ENCODE data around the gene SMYD3. TPM values are rescaled to one million over a fixed set of nuclear protein-coding genes. Genes with fewer than 3 reads are reported as not detected.

SMYD3 gene
- total RNA-seq, 1 donor from 2014 or later, result 35.4 TPM

DNA sequence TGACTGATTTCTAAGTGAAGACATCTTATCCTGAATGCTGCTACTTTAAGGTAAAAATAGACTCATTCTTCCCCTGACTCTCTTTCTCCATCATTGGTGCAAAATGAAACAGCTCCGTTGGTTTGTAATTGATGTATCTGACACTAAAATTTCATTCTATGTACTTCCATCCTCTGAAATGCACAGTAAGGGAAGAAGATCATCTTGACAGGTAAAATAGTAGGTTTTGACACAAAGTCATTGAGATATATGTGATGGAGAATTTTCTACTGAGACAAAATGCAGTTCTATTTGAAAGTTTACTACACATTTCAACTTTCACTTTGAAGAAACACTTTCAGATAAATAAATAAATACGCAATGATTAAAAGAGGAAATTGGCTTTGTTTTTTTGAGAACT, 348.9 kb downstream of the SMYD3 start:
- Mint-ChIP-seq H3K4me3 (ENCODE audit: unreplicated experiment) (no peak overlapping the region), H3K27ac (ENCODE audit: unreplicated experiment) (no peak overlapping the region), H3K27me3 (ENCODE audit: unreplicated experiment) (peaks cover 2% of the 10 kb centered on the region), H3K9me3 (ENCODE audit: unreplicated experiment) (no peaks in the 10 kb centered on the region), H3K36me3 (ENCODE audit: unreplicated experiment) (no peaks in the 10 kb centered on the region), H3K4me1 (ENCODE audit: low read depth, unreplicated experiment) (peaks cover 6% of the 10 kb centered on the region)
- TF ChIP-seq, protein P1, sequence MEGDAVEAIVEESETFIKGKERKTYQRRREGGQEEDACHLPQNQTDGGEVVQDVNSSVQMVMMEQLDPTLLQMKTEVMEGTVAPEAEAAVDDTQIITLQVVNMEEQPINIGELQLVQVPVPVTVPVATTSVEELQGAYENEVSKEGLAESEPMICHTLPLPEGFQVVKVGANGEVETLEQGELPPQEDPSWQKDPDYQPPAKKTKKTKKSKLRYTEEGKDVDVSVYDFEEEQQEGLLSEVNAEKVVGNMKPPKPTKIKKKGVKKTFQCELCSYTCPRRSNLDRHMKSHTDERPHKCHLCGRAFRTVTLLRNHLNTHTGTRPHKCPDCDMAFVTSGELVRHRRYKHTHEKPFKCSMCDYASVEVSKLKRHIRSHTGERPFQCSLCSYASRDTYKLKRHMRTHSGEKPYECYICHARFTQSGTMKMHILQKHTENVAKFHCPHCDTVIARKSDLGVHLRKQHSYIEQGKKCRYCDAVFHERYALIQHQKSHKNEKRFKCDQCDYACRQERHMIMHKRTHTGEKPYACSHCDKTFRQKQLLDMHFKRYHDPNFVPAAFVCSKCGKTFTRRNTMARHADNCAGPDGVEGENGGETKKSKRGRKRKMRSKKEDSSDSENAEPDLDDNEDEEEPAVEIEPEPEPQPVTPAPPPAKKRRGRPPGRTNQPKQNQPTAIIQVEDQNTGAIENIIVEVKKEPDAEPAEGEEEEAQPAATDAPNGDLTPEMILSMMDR (IDR thresholded peaks at IDR 0.05; ENCODE audit: partially characterized antibody, unreplicated experiment), result no peak
- DNase-seq, result no peak

DNA sequence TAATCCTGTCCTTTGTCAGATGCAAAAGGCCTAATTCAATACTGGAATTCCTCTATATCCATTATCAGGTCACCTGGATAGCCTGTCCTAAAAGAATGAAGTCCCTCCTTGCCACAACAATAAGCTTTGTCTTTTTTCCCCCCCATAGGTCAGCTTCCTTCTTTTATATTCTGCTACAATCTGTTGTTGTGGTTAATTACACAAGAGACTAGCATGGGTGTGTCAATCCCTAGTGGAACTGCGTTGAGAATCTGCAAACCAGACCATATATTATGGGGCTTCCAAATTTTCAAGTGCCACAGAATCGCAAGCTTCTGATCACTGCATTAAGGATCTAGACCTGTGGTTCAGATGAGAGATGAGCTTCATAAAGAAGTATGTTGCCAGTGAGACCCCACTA, 349.6 kb downstream of the SMYD3 start:
- TF ChIP-seq, protein P1 (IDR thresholded peaks at IDR 0.05; ENCODE audit: partially characterized antibody, unreplicated experiment), result no peak
- no peak for DNase-seq
- Mint-ChIP-seq H3K27me3 (ENCODE audit: unreplicated experiment) (peaks cover 4% of the 10 kb centered on the region), H3K27ac (ENCODE audit: unreplicated experiment) (no peak overlapping the region), H3K4me3 (ENCODE audit: unreplicated experiment) (no peak overlapping the region), H3K9me3 (ENCODE audit: unreplicated experiment) (no peaks in the 10 kb centered on the region), H3K36me3 (ENCODE audit: unreplicated experiment) (no peaks in the 10 kb centered on the region), H3K4me1 (ENCODE audit: low read depth, unreplicated experiment) (peaks cover 6% of the 10 kb centered on the region)

DNA sequence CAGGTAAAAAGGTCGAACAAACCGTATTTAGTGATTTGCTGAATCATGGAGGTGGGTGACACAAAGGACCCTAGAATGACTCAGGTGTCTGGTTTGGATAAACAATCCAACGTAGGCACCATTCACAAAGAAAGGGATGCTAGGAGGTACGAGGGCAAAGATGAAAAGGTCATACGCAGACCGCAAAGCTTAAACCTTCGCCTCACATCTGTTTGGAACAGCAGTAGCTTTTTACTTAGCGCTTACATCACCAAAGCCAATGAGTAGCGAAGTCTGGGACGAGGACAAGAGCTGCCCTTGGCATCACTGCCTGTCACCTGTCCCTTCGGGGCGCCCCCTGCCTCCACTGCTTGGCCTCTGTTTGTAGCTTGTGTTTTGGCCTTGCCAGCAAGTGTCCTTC, 350.2 kb downstream of the SMYD3 start:
- Mint-ChIP-seq H3K27me3 (ENCODE audit: unreplicated experiment) (peaks cover 4% of the 10 kb centered on the region), H3K9me3 (ENCODE audit: unreplicated experiment) (no peaks in the 10 kb centered on the region), H3K27ac (ENCODE audit: unreplicated experiment) (no peak overlapping the region), H3K4me1 (ENCODE audit: low read depth, unreplicated experiment) (peaks cover 9% of the 10 kb centered on the region), H3K36me3 (ENCODE audit: unreplicated experiment) (no peaks in the 10 kb centered on the region), H3K4me3 (ENCODE audit: unreplicated experiment) (no peak overlapping the region)
- no peak for DNase-seq
- TF ChIP-seq, protein P1 (IDR thresholded peaks at IDR 0.05; ENCODE audit: partially characterized antibody, unreplicated experiment), result no peak

DNA sequence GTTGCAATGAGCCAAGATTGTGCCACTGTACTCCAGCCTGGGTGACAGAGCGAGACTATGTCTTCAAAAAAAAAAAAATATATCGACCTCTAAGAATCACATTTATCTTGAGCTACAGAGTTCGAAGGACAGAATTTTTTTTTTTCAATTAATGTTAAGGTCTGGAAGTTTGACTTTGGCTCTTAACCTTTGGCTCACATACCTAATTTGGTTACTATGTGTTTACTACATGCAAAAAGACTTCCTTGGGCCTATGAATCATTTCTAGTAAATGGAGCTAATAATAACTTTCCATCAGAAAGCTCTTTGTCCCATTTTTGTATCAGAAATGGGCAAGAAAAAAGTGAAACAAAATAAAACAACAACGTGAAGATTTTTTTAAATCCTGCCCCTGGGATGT, 351.2 kb downstream of the SMYD3 start:
- no peaks in the 10 kb centered on the region for H3K36me3 Mint-ChIP-seq (ENCODE audit: unreplicated experiment)
- no peak overlapping the region for H3K4me3 Mint-ChIP-seq (ENCODE audit: unreplicated experiment)
- no peak overlapping the region for H3K27ac Mint-ChIP-seq (ENCODE audit: unreplicated experiment)
- DNase-seq, result no peak
- peaks cover 4% of the 10 kb centered on the region for H3K27me3 Mint-ChIP-seq (ENCODE audit: unreplicated experiment)
- TF ChIP-seq, protein P1 (IDR thresholded peaks at IDR 0.05; ENCODE audit: partially characterized antibody, unreplicated experiment), result no peak
- no peaks in the 10 kb centered on the region for H3K9me3 Mint-ChIP-seq (ENCODE audit: unreplicated experiment)
- peaks cover 11% of the 10 kb centered on the region for H3K4me1 Mint-ChIP-seq (ENCODE audit: low read depth, unreplicated experiment)

DNA sequence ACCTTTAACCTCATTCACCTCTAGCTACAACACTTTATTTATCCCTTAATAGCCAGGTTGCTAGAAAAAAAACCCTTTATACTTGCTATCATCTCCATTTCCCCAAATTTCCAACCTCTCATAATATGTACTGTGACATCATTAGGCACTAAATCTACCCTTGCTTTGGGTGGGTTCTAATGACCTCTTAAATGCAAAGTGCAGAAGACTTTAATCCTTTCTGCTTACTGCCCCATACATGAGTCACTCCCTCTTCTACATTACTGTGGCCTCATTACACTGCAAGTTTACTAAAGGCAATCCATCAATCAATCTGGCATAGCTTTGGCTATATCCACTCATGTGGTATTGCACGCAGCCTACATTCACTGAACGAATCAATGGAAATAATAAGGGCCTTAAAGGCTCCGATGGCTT, 353.3 kb downstream of the SMYD3 start:
- Mint-ChIP-seq H3K4me3 (ENCODE audit: unreplicated experiment) (no peak overlapping the region), H3K36me3 (ENCODE audit: unreplicated experiment) (no peaks in the 10 kb centered on the region), H3K27ac (ENCODE audit: unreplicated experiment) (no peak overlapping the region), H3K9me3 (ENCODE audit: unreplicated experiment) (no peaks in the 10 kb centered on the region), H3K4me1 (ENCODE audit: low read depth, unreplicated experiment) (peaks cover 8% of the 10 kb centered on the region), H3K27me3 (ENCODE audit: unreplicated experiment) (peaks cover 2% of the 10 kb centered on the region)
- DNase-seq, result no peak
- TF ChIP-seq, protein P1 (IDR thresholded peaks at IDR 0.05; ENCODE audit: partially characterized antibody, unreplicated experiment), result no peak
